Jurkat, Clone E6-1 (cell line): ENCODE data around the gene NUP93.

Experiments used
- DNase-seq: peaks from one replicate; pipeline ENCODE4 v3.0.0-alpha.2; 2011; ENCODE audit warnings: low read depth, low spot score
- H3K4me3 ChIP-seq: 2 replicates; pipeline ENCODE4 v1.5.1; 2011; ENCODE audit warnings: mild to moderate bottlenecking, low read length, control low read depth, moderate library complexity

NUP93 gene

GRCh38 chr16:56897026-56897799 is 167.3 kb downstream of the NUP93 start:
- DNase-seq, result no peak
- H3K4me3 ChIP-seq, result no peak overlapping the region

DNA sequence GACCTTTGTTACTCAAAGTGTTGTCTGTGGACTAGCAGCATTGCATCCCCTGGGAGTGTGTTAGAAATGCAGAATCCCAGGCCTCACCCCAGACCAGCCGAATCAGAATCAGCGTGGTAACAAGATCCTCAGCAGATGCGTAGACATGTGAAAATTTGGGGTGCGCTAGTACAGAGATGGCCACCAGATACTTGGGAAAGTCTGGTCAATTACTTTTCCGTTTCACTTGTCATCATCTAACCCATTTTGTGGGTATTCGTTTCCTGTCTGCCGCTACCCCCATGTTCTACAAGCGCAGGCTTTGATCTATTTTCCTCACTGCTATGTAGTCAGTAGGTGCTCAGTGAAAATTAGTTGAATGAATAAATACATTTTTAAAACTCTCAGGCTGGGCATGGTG is 168.9 kb downstream of the NUP93 start:
- peak; percentile 62 for DNase-seq
- H3K4me3 ChIP-seq, result no peak overlapping the region
